IMR-90 (cell line): ENCODE measurements around the gene RASGRP1. TPM values are rescaled to one million over a fixed set of nuclear protein-coding genes. Genes with fewer than 3 reads are reported as not detected.

ENCODE experiments used
- ATAC-seq: fragments of 200-7000 bp; cut with Tn5 transposase; 2 replicates; pipeline ENCODE4 v1.9.1; 2020; ENCODE audit warnings: low read depth, mild to moderate bottlenecking, moderate library complexity
- BruUV-seq: library from RNA; stranded (reverse); fragments of 400-500 nt; replicated peaks from 2 replicates; lab custom pipeline; 2021; lab: Mats Ljungman, UMichigan
- CTCF ChIA-PET: fragments of 300-600 bp; formaldehyde crosslinking; extraction: SDS; loops from one replicate; lab custom pipeline; 2021; ENCODE audit warnings: antibody characterized with exemption; lab: Yijun Ruan, JAX
- POLR2A ChIA-PET: fragments of 300-600 bp; sonication (Branson Sonifier 250); formaldehyde crosslinking; loops from one replicate; lab custom pipeline; 2022; ENCODE audit warnings: antibody characterized with exemption; ENCODE audit not compliant: unreplicated experiment; lab: Charles Lee
- DNase-seq: peaks from one replicate; pipeline ENCODE4 v3.0.0; 2013
- H2AFZ ChIP-seq: replicated peaks from 2 replicates; pipeline ENCODE3; 2013; ENCODE audit warnings: low read length, mild to moderate bottlenecking; ENCODE audit not compliant: poor library complexity
- H2AK5ac ChIP-seq: 2 replicates; pipeline ENCODE4 v1.6.1; 2013; ENCODE audit warnings: low read depth, low read length, inconsistent platforms
- H2AK9ac ChIP-seq: replicated peaks from 2 replicates; pipeline ENCODE3; 2013; ENCODE audit warnings: mild to moderate bottlenecking, low read depth, low read length, moderate library complexity; ENCODE audit not compliant: poor library complexity
- H2BK120ac ChIP-seq: 2 replicates; pipeline ENCODE4 v1.6.1; 2013; ENCODE audit warnings: low read depth, low read length, inconsistent platforms
- H2BK15ac ChIP-seq: 3 replicates; pipeline ENCODE4 v1.6.1; 2013; ENCODE audit warnings: low read depth, low read length, inconsistent platforms
- H2BK20ac ChIP-seq: 2 replicates; pipeline ENCODE4 v1.6.1; 2013; ENCODE audit warnings: low read depth, mild to moderate bottlenecking, inconsistent platforms, low read length, moderate library complexity
- H2BK5ac ChIP-seq: 2 replicates; pipeline ENCODE4 v1.6.1; 2013; ENCODE audit warnings: mild to moderate bottlenecking, low read depth, low read length, inconsistent platforms; ENCODE audit not compliant: poor library complexity, severe bottlenecking
- H3K14ac ChIP-seq: replicated peaks from 2 replicates; pipeline ENCODE4 v1.6.1; 2013; ENCODE audit warnings: low read depth, low read length, inconsistent platforms
- H3K18ac ChIP-seq: 2 replicates; pipeline ENCODE4 v1.6.1; 2013; ENCODE audit warnings: low read depth, low read length, control low read depth
- H3K23ac ChIP-seq: 2 replicates; pipeline ENCODE4 v1.6.1; 2013; ENCODE audit warnings: low read depth, low read length, inconsistent platforms
- H3K27ac ChIP-seq: 2 replicates; pipeline ENCODE4 v1.5.1; 2013; ENCODE audit warnings: mild to moderate bottlenecking, control low read depth, low read length; ENCODE audit not compliant: insufficient read depth
- H3K27me3 ChIP-seq: 2 replicates; pipeline ENCODE4 v1.6.1; 2013; ENCODE audit warnings: low read length; ENCODE audit not compliant: control insufficient read depth, insufficient read depth
- H3K36me3 ChIP-seq: 2 replicates; pipeline ENCODE4 v1.6.1; 2013; ENCODE audit warnings: low read length, mixed read lengths; ENCODE audit not compliant: control insufficient read depth, insufficient read depth
- H3K4ac ChIP-seq: 2 replicates; pipeline ENCODE4 v1.6.1; 2013; ENCODE audit warnings: low read depth, low read length, inconsistent platforms
- H3K4me1 ChIP-seq: 2 replicates; pipeline ENCODE4 v1.6.1; 2013; ENCODE audit warnings: low read length, mixed read lengths; ENCODE audit not compliant: control insufficient read depth, insufficient read depth
- H3K4me2 ChIP-seq: 2 replicates; pipeline ENCODE4 v1.6.1; 2013; ENCODE audit warnings: low read depth, mild to moderate bottlenecking, control low read depth, low read length, moderate library complexity
- H3K4me3 ChIP-seq: 2 replicates; pipeline ENCODE4 v1.5.1; 2013; ENCODE audit warnings: low read depth, mild to moderate bottlenecking, control low read depth, low read length, moderate library complexity; ENCODE audit not compliant: insufficient read depth
- H3K56ac ChIP-seq: 2 replicates; pipeline ENCODE4 v1.6.1; 2013; ENCODE audit warnings: low read length, inconsistent platforms; ENCODE audit not compliant: insufficient read depth; ENCODE audit errors: extremely low read depth
- H3K79me1 ChIP-seq, 2 experiments: 2 replicates each; pipeline ENCODE4 v1.6.1; 2013; ENCODE audit warnings: low read length in 2 of 2, inconsistent platforms in 1 of 2, low read depth in 1 of 2
- H3K9ac ChIP-seq: 2 replicates; pipeline ENCODE4 v1.6.1; 2013; ENCODE audit warnings: low read depth, low read length, control low read depth
- H3K9me1 ChIP-seq: 2 replicates; pipeline ENCODE4 v1.6.1; 2013; ENCODE audit warnings: low read length, inconsistent platforms; ENCODE audit not compliant: insufficient read depth
- H3K9me3 ChIP-seq: 2 replicates; pipeline ENCODE4 v1.6.1; 2013; ENCODE audit warnings: low read length; ENCODE audit not compliant: control insufficient read depth, insufficient read depth
- H4K20me1 ChIP-seq: 2 replicates; pipeline ENCODE4 v1.6.1; 2013; ENCODE audit warnings: low read length, inconsistent platforms; ENCODE audit not compliant: insufficient read depth
- H4K5ac ChIP-seq: 2 replicates; pipeline ENCODE4 v1.6.1; 2013; ENCODE audit warnings: mild to moderate bottlenecking, low read depth, low read length, control low read depth
- H4K8ac ChIP-seq, 2 experiments: 2 replicates each; pipeline ENCODE4 v1.6.1; 2013; ENCODE audit warnings: low read depth in 2 of 2, low read length in 2 of 2, control low read depth in 1 of 2, inconsistent platforms in 1 of 2
- H4K91ac ChIP-seq: 2 replicates; pipeline ENCODE4 v1.6.1; 2013; ENCODE audit warnings: low read depth, low read length, inconsistent platforms; ENCODE audit not compliant: insufficient read depth
- BHLHE40 ChIP-seq: fragments of 150-350 bp; IDR thresholded peaks from 2 replicates; pipeline ENCODE4 v1.6.1; 2016; ENCODE audit warnings: mild to moderate bottlenecking, low read depth, low read length
- CEBPB ChIP-seq: IDR thresholded peaks from 2 replicates; pipeline ENCODE4 v1.6.1; 2012; ENCODE audit warnings: low read depth, low read length, improper control_type of control experiment
- NFE2L2 ChIP-seq: fragments of 150-350 bp; IDR thresholded peaks from 2 replicates; pipeline ENCODE4 v1.6.1; 2016; ENCODE audit warnings: low read depth, mild to moderate bottlenecking, low read length
- RAD21 ChIP-seq: IDR thresholded peaks from 2 replicates; pipeline ENCODE4 v1.6.1; 2012; ENCODE audit warnings: low read length, improper control_type of control experiment
- RCOR1 ChIP-seq: IDR thresholded peaks from 2 replicates; pipeline ENCODE4 v1.6.1; 2012; ENCODE audit warnings: mild to moderate bottlenecking, low read length, improper control_type of control experiment; ENCODE audit not compliant: insufficient replicate concordance
- WGBS, 2 experiments: methylation state at CpG; one replicate each; pipeline versions ENCODE4 v1.1.5 to v1.1.7; 2013; ENCODE audit warnings: missing lambda C conversion rate in 2 of 2; ENCODE audit not compliant: insufficient read length in 1 of 2; ENCODE audit errors: extremely low coverage in 2 of 2; 5-methylcytosine and 5-hydroxymethylcytosine counted together
- dilution Hi-C: fragments of 300-500 bp; cut with HindIII; formaldehyde crosslinking; loops from one replicate; pipeline ENCODE4 v1.14.3; 2018; ENCODE audit warnings: low sequenced_read_pairs; ENCODE audit not compliant: unreplicated experiment
- in situ Hi-C: fragments of 300-500 bp; cut with MboI; formaldehyde crosslinking; loops from 3 replicates; pipeline ENCODE4 v1.14.3; 2019; ENCODE audit warnings: low sequenced_read_pairs, inconsistent platforms, mixed read lengths
- intact Hi-C: fragments of 100-400 bp; cut with micrococcal nuclease; formaldehyde crosslinking; loops from 2 replicates; pipeline ENCODE4 v1.10.0; 2022
- polyA plus RNA-seq, 3 experiments: library from polyadenylated mRNA; depleted of rRNA; stranded (reverse); fragments of >200 nt; gene quantifications; 2 replicates each; pipeline ENCODE4 v1.2.3, GENCODE V29; 2012; ENCODE audit warnings: low replicate concordance in 1 of 3
- total RNA-seq: library from RNA; depleted of rRNA; stranded (reverse); fragments of >200 nt; gene quantifications from 2 replicates; pipeline ENCODE4 v1.2.3, GENCODE V29; 2012
- TF ChIP-seq, protein P1 (sequence below): conservative IDR thresholded peaks from 2 replicates; pipeline ENCODE4 v1.5.1; 2012; ENCODE audit warnings: mild to moderate bottlenecking, low read depth, low read length, improper control_type of control experiment
- TF ChIP-seq, protein P2 (sequence below): fragments of 150-350 bp; IDR thresholded peaks from 2 replicates; pipeline ENCODE4 v1.6.1; 2016; ENCODE audit warnings: low read depth, mild to moderate bottlenecking, low read length, moderate library complexity, borderline replicate concordance

Gene RASGRP1
- total and polyA plus RNA-seq, 2 of the 4 experiments (the other 2 are of a cell fraction), result 1.4 to 3.2 TPM

DNA sequence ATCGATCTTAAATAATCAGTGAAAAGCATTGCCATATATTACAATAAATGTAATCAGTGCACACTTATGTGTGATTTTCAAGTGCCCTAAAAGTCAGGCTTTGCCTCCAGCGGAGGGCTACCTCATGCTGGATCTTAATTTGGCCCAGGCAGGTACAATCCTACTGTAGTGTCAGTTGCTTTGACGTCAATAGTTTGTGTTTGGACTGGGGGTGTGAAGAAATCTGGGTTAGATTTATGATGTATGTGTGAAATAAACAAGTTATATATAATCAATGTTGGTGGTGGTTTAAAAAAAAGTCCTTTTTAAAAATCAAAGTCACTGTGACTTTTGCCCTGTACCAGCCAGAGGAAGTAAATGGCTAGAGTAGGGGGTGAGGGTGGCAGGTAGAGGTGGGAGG is 14.0 kb upstream of the RASGRP1 start:
- CTCF ChIA-PET, result no interaction called here
- Histone ChIP-seq H2AK5ac (no peak overlapping the region), H2BK20ac (no peak overlapping the region), H3K4me1 (no peaks in the 10 kb centered on the region), H3K18ac (no peak overlapping the region), H3K4me2 (no peak overlapping the region), H3K14ac (no peak overlapping the region), H4K91ac (no peak overlapping the region), H3K9ac (no peak overlapping the region), H3K9me1 (no peaks in the 10 kb centered on the region), H4K20me1 (no peaks in the 10 kb centered on the region), H3K27ac (no peak overlapping the region), H2BK5ac (no peak overlapping the region), H3K79me1 (no peaks in the 10 kb centered on the region), H4K5ac (no peak overlapping the region), H3K27me3 (peaks cover 46% of the 10 kb centered on the region), H3K23ac (no peak overlapping the region), H3K56ac (no peak overlapping the region), H3K9me3 (no peaks in the 10 kb centered on the region), H3K4ac (no peak overlapping the region), H4K8ac (no peak overlapping the region), H2AFZ (no peak overlapping the region), H2BK120ac (no peak overlapping the region), H3K4me3 (no peak overlapping the region), H3K36me3 (no peaks in the 10 kb centered on the region), H2BK15ac (no peak overlapping the region), H2AK9ac (no peak overlapping the region)
- DNase-seq, result no peak
- ATAC-seq, result no peak
- in situ Hi-C loops (no loop called here), dilution Hi-C loops (no loop called here), intact Hi-C loops (no loop called here)
- POLR2A ChIA-PET, result no interaction called here
- TF ChIP-seq RCOR1, result no peak
- TF ChIP-seq, protein P1, sequence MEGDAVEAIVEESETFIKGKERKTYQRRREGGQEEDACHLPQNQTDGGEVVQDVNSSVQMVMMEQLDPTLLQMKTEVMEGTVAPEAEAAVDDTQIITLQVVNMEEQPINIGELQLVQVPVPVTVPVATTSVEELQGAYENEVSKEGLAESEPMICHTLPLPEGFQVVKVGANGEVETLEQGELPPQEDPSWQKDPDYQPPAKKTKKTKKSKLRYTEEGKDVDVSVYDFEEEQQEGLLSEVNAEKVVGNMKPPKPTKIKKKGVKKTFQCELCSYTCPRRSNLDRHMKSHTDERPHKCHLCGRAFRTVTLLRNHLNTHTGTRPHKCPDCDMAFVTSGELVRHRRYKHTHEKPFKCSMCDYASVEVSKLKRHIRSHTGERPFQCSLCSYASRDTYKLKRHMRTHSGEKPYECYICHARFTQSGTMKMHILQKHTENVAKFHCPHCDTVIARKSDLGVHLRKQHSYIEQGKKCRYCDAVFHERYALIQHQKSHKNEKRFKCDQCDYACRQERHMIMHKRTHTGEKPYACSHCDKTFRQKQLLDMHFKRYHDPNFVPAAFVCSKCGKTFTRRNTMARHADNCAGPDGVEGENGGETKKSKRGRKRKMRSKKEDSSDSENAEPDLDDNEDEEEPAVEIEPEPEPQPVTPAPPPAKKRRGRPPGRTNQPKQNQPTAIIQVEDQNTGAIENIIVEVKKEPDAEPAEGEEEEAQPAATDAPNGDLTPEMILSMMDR, result no peak
- TF ChIP-seq BHLHE40, result no peak
- TF ChIP-seq RAD21, result no peak
- no peak for TF ChIP-seq CEBPB
- TF ChIP-seq, protein P2, sequence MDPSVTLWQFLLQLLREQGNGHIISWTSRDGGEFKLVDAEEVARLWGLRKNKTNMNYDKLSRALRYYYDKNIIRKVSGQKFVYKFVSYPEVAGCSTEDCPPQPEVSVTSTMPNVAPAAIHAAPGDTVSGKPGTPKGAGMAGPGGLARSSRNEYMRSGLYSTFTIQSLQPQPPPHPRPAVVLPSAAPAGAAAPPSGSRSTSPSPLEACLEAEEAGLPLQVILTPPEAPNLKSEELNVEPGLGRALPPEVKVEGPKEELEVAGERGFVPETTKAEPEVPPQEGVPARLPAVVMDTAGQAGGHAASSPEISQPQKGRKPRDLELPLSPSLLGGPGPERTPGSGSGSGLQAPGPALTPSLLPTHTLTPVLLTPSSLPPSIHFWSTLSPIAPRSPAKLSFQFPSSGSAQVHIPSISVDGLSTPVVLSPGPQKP, result no peak
- no peak for TF ChIP-seq NFE2L2
- no TSS peak for BruUV-seq
- whole genome bisulfite sequencing, 2 experiments, result no CpG with 5 or more reads among the region's 3 CpGs
